SU-DHL-6 (cell line): ENCODE data around the gene SEC31A.
"Not testable (repeated sequence)": the region's sequence is repeated elsewhere in the genome, so short reads cannot be mapped to it uniquely, and the experiment has no call there.

ENCODE experiments used
- H2AFZ ChIP-seq: fragments of 200-600 bp; sonication (generic); 2 replicates; pipeline ENCODE4 v1.6.1; 2014; ENCODE audit warnings: low read depth, mild to moderate bottlenecking, moderate library complexity, mixed read lengths, antibody characterized with exemption, low read length; ENCODE audit not compliant: severe bottlenecking
- H3F3A ChIP-seq: fragments of 200-600 bp; shearing (Covaris generic); 2 replicates; pipeline ENCODE4 v1.6.0; 2016; ENCODE audit warnings: antibody characterized with exemption, mild to moderate bottlenecking; ENCODE audit not compliant: insufficient read depth
- H3K27ac ChIP-seq: fragments of 200-600 bp; sonication (generic); 2 replicates; pipeline ENCODE4 v1.5.1; 2016; ENCODE audit warnings: low read depth, mild to moderate bottlenecking, low read length, moderate library complexity, mixed read lengths
- H3K27me3 ChIP-seq: fragments of 200-600 bp; sonication (generic), shearing (Covaris generic); 2 replicates; pipeline ENCODE4 v1.6.0; 2014; ENCODE audit warnings: mild to moderate bottlenecking, low read length
- H3K36me3 ChIP-seq: fragments of 200-600 bp; sonication (generic); 2 replicates; pipeline ENCODE4 v1.6.1; 2014; ENCODE audit warnings: mild to moderate bottlenecking, low read length, mixed read lengths
- H3K4me2 ChIP-seq: fragments of 300-600, 200-600 bp; shearing (Covaris generic), sonication (generic); 2 replicates; pipeline ENCODE4 v1.6.0; 2014; ENCODE audit warnings: low read length, low read depth, mild to moderate bottlenecking; ENCODE audit not compliant: poor library complexity, severe bottlenecking
- H3K4me3 ChIP-seq: fragments of 200-600 bp; sonication (generic); 2 replicates; pipeline ENCODE4 v1.5.1; 2014; ENCODE audit warnings: antibody characterized with exemption, low read length, mild to moderate bottlenecking, mixed read lengths; ENCODE audit not compliant: insufficient read depth, poor library complexity, severe bottlenecking
- H3K79me2 ChIP-seq: fragments of 200-600 bp; sonication (generic); 2 replicates; pipeline ENCODE4 v1.6.1; 2014; ENCODE audit warnings: mild to moderate bottlenecking, low read length, moderate library complexity; ENCODE audit not compliant: insufficient read depth
- H3K9ac ChIP-seq: fragments of 200-600 bp; sonication (generic); 2 replicates; pipeline ENCODE4 v1.7.0; 2014; ENCODE audit warnings: mild to moderate bottlenecking, low read length
- H3K9me2 ChIP-seq: fragments of 200-600 bp; sonication (generic); replicated peaks from 2 replicates; pipeline ENCODE4 v1.6.1; 2014; ENCODE audit warnings: low read length; ENCODE audit not compliant: insufficient read depth
- H3K9me3 ChIP-seq: fragments of 200-600 bp; sonication (generic); 2 replicates; pipeline ENCODE4 v1.6.1; 2014; ENCODE audit warnings: low read length, mixed read lengths; ENCODE audit not compliant: insufficient read depth
- H4K20me1 ChIP-seq: fragments of 200-600 bp; sonication (generic); 2 replicates; pipeline ENCODE4 v1.6.1; 2014; ENCODE audit warnings: low read depth, mild to moderate bottlenecking, antibody characterized with exemption, low read length, moderate library complexity, mixed read lengths
- CTCF ChIP-seq: fragments of 200-600 bp; sonication (generic); IDR thresholded peaks from one replicate; pipeline ENCODE4 v1.5.1; 2017; ENCODE audit warnings: antibody characterized with exemption, mild to moderate bottlenecking, low read length, moderate library complexity; ENCODE audit not compliant: insufficient read depth, poor library complexity, severe bottlenecking
- EZH2phosphoT487 ChIP-seq: fragments of 200-600 bp; sonication (generic), shearing (Covaris generic); conservative IDR thresholded peaks from 2 replicates; pipeline ENCODE4 v1.6.1; 2018; ENCODE audit warnings: mild to moderate bottlenecking, antibody characterized with exemption, low read length, moderate library complexity, mixed read lengths

SEC31A gene

DNA sequence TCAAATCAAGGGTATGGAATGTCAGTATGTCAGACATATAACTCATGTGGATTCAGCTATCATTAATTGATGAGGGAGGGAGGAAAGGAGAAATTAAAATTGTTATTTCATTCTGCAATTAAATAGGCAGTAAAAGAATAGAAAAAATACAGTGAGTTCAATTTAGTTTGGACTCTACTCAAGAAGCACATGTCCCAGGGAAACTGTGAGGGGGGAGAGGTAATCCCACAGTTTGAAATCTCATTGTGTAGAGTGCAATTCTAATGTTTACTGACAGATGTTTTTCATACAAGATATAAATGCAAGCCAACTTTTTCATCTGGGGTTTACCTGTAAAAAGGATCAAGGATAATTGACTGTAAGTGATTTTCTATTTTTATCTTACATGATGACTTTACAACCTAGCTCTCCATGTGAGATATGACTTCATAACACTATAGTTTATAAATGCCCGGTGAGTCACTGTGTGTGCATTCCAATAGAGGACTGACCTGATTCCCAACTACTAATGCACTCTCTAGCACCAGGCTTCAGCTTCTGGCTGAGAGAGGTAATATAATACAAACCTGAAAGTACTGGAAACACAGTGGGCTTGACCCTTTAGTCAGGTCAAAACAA lies 57.1 kb downstream of the SEC31A start:
- Histone ChIP-seq H2AFZ (no peak overlapping the region), H3K36me3 (no peaks in the 10 kb centered on the region), H3F3A (no peaks in the 10 kb centered on the region), H4K20me1 (no peaks in the 10 kb centered on the region), H3K9me2 (no peaks in the 10 kb centered on the region), H3K4me2 (no peak overlapping the region), H3K9me3 (no peaks in the 10 kb centered on the region), H3K9ac (no peak overlapping the region), H3K27ac (no peak overlapping the region), H3K4me3 (no peak overlapping the region), H3K27me3 (no peaks in the 10 kb centered on the region), H3K79me2 (no peaks in the 10 kb centered on the region)
- TF ChIP-seq EZH2phosphoT487 (no peak), CTCF (no peak)

DNA sequence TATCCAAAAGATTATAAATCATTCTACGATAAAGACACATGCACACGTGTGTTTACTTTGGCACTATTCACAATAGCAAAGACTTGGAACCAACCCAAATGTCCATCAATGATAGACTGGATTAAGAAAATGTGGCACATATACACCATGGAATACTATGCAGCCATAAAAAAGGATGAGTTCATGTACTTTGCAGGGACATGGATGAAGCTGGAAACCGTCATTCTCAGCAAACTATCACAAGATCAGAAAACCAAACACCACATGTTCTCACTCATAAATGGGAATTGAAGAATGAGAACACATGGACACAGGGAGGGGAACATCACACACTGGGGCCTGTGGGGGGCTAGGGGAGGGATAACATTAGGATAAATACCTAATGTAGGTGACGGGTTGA lies 57.9 kb downstream of the SEC31A start:
- not testable (repeated sequence) for H3K9ac ChIP-seq, H3K27me3 ChIP-seq, H3K4me3 ChIP-seq, H3K9me3 ChIP-seq, H3K9me2 ChIP-seq, H3K27ac ChIP-seq, H4K20me1 ChIP-seq, H2AFZ ChIP-seq, H3F3A ChIP-seq, H3K79me2 ChIP-seq, H3K36me3 ChIP-seq, H3K4me2 ChIP-seq

- Histone ChIP-seq H4K20me1 (no peaks in the 10 kb centered on the region), H3K4me2 (no peak overlapping the region), H3K79me2 (no peaks in the 10 kb centered on the region), H2AFZ (no peak overlapping the region), H3K36me3 (no peaks in the 10 kb centered on the region; the same call in 1 of the 2 replicates), H3K9me3 (no peaks in the 10 kb centered on the region), H3K4me3 (no peak overlapping the region), H3K27ac (no peak overlapping the region), H3K9ac (no peak overlapping the region), H3K9me2 (no peaks in the 10 kb centered on the region), H3K27me3 (no peaks in the 10 kb centered on the region), H3F3A (no peaks in the 10 kb centered on the region)
- TF ChIP-seq EZH2phosphoT487 (no peak), CTCF (no peak)
Measured at GRCh38 chr4:82825425-82825824, 65.5 kb downstream of the SEC31A start.

DNA sequence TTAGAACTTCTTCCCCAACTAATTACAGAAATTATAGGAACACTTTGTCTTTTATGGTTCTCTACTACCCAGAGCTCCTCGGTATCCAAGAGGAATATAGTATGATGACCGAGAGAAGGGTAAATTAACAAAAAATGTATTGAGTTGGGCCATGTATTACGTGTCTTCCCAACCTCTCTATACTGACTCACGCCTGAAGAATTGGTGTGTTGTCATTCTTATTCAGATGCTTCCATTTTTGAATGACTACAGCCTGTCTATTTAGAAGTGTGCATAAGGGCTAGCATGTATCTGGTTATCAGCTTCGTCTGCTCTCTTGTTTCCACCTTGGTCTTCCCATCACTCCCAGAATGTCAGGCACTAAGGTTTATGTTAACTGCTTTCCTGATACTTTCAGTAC lies 67.9 kb downstream of the SEC31A start:
- TF ChIP-seq CTCF (no peak), EZH2phosphoT487 (no peak)
- no peaks in the 10 kb centered on the region for H3K9me3 ChIP-seq
- H3K9ac ChIP-seq, result no peak overlapping the region
- H3K4me2 ChIP-seq, result no peak overlapping the region
- H3K9me2 ChIP-seq, result no peaks in the 10 kb centered on the region
- H4K20me1 ChIP-seq, result no peaks in the 10 kb centered on the region
- H3K27me3 ChIP-seq, result no peaks in the 10 kb centered on the region
- no peaks in the 10 kb centered on the region for H3K79me2 ChIP-seq
- no peak overlapping the region for H2AFZ ChIP-seq
- no peak overlapping the region for H3K4me3 ChIP-seq
- no peaks in the 10 kb centered on the region; the same call in 1 of the 2 replicates for H3K36me3 ChIP-seq
- no peaks in the 10 kb centered on the region for H3F3A ChIP-seq
- no peak overlapping the region for H3K27ac ChIP-seq
